ENCODE data around the gene MEGF6.

The MEGF6 gene

GRCh38 chr1:3606779-3607702, 4.3 kb downstream of the MEGF6 start:
- no peak for DNase-seq (ENCODE audit: low spot score)

- no peak for DNase-seq (ENCODE audit: low spot score)
Observed at GRCh38 chr1:3604997-3605823, 6.1 kb downstream of the MEGF6 start.

- DNase-seq (ENCODE audit: low spot score) = no peak
Observed at GRCh38 chr1:3604468-3604974, 6.8 kb downstream of the MEGF6 start.

- no peak for DNase-seq (ENCODE audit: low spot score)
Observed at GRCh38 chr1:3603571-3604467, 7.5 kb downstream of the MEGF6 start.

- DNase-seq (ENCODE audit: low spot score) = no peak
Observed at GRCh38 chr1:3603156-3603555, 8.2 kb downstream of the MEGF6 start.

GRCh38 chr1:3602375-3602774, 8.9 kb downstream of the MEGF6 start:
- DNase-seq (ENCODE audit: low spot score) = no peak

- DNase-seq (ENCODE audit: low spot score) = no peak
Observed at GRCh38 chr1:3601743-3602142, 9.6 kb downstream of the MEGF6 start.

- no peak for DNase-seq (ENCODE audit: low spot score)
Observed at GRCh38 chr1:3600354-3600753, 11.0 kb downstream of the MEGF6 start.

- no peak for DNase-seq (ENCODE audit: low spot score)
Observed at GRCh38 chr1:3599816-3600215, 11.5 kb downstream of the MEGF6 start.

- DNase-seq (ENCODE audit: low spot score) = no peak
Observed at GRCh38 chr1:3599286-3599811, 12.0 kb downstream of the MEGF6 start.

GRCh38 chr1:3598522-3599285, 12.6 kb downstream of the MEGF6 start:
- DNase-seq (ENCODE audit: low spot score) = no peak

GRCh38 chr1:3598051-3598491, 13.2 kb downstream of the MEGF6 start:
- DNase-seq (ENCODE audit: low spot score) = no peak

GRCh38 chr1:3597599-3597964, 13.7 kb downstream of the MEGF6 start:
- peak; percentile 29 for DNase-seq (ENCODE audit: low spot score)

GRCh38 chr1:3596663-3597598, 14.4 kb downstream of the MEGF6 start:
- no peak for DNase-seq (ENCODE audit: low spot score)

- no peak for DNase-seq (ENCODE audit: low spot score)
Observed at GRCh38 chr1:3595949-3596348, 15.4 kb downstream of the MEGF6 start.

- DNase-seq (ENCODE audit: low spot score) = no peak
Observed at GRCh38 chr1:3594706-3595377, 16.5 kb downstream of the MEGF6 start.

- no peak for DNase-seq (ENCODE audit: low spot score)
Observed at GRCh38 chr1:3593745-3594144, 17.6 kb downstream of the MEGF6 start.

GRCh38 chr1:3593334-3593733, 18.0 kb downstream of the MEGF6 start:
- no peak for DNase-seq (ENCODE audit: low spot score)

All from CD4-positive, alpha-beta T cell treated with Interleukin-6 at 100 ng/mL for 8 hours (primary cell).